Type B pancreatic cell (in vitro differentiated cells): ENCODE measurements around the gene PARD3. TPM values are rescaled to one million over a fixed set of nuclear protein-coding genes. Genes with fewer than 3 reads are reported as not detected.

Experiments
- DNase-seq: peaks from one replicate; pipeline ENCODE4 v3.0.0; 2021; ENCODE audit warnings: mixed read lengths; ENCODE audit not compliant: unreplicated experiment; ENCODE audit errors: extremely low spot score
- H3K27ac Mint-ChIP-seq: 2 replicates; pipeline ENCODE4 v1.8.0; 2021; ENCODE audit warnings: mild to moderate bottlenecking, mixed read lengths
- H3K27me3 Mint-ChIP-seq: 2 replicates; pipeline ENCODE4 v1.8.0; 2021; ENCODE audit warnings: mixed read lengths
- H3K36me3 Mint-ChIP-seq: 2 replicates; pipeline ENCODE4 v1.8.0; 2021; ENCODE audit warnings: mixed read lengths
- H3K4me1 Mint-ChIP-seq: one replicate; pipeline ENCODE4 v1.8.0; 2021; ENCODE audit warnings: mixed read lengths; ENCODE audit not compliant: unreplicated experiment
- H3K4me3 Mint-ChIP-seq: 2 replicates; pipeline ENCODE4 v1.8.0; 2021; ENCODE audit warnings: mild to moderate bottlenecking, mixed read lengths
- H3K9me3 Mint-ChIP-seq: 2 replicates; pipeline ENCODE4 v1.8.0; 2021; ENCODE audit warnings: mixed read lengths
- CTCF ChIP-seq: fragments of 200-600 bp; sonication (generic); conservative IDR thresholded peaks from 2 replicates; pipeline ENCODE4 v1.5.0; 2021; ENCODE audit warnings: antibody characterized with exemption, mild to moderate bottlenecking
- total RNA-seq: library from RNA; stranded (reverse); gene quantifications from 2 replicates; pipeline ENCODE4 v1.2.1, GENCODE V29; 2021; ENCODE audit warnings: low replicate concordance

PARD3 gene
- total RNA-seq, 1 donor from 2014 or later, result 52.3 TPM

GRCh38 chr10:34193931-34194626 is 621.0 kb downstream of the PARD3 start:
- H3K27me3 Mint-ChIP-seq, result peaks cover 3% of the 10 kb centered on the region
- peaks cover 6% of the 10 kb centered on the region for H3K36me3 Mint-ChIP-seq
- TF ChIP-seq CTCF, result no peak
- peaks cover 43% of the 10 kb centered on the region for H3K4me1 Mint-ChIP-seq
- no peak for DNase-seq
- peaks cover 5% of the 10 kb centered on the region for H3K9me3 Mint-ChIP-seq
- H3K4me3 Mint-ChIP-seq, result no peak overlapping the region
- H3K27ac Mint-ChIP-seq, result no peak overlapping the region

- TF ChIP-seq CTCF, result no peak
- Mint-ChIP-seq H3K9me3 (peaks cover 5% of the 10 kb centered on the region), H3K27ac (no peak overlapping the region), H3K4me1 (peaks cover 46% of the 10 kb centered on the region), H3K36me3 (peaks cover 6% of the 10 kb centered on the region), H3K27me3 (peaks cover 3% of the 10 kb centered on the region), H3K4me3 (no peak overlapping the region)
- no peak for DNase-seq
Observed at GRCh38 chr10:34192646-34193045, 622.5 kb downstream of the PARD3 start.

GRCh38 chr10:34191406-34191805 is 623.7 kb downstream of the PARD3 start:
- Mint-ChIP-seq H3K4me1 (peaks cover 58% of the 10 kb centered on the region), H3K4me3 (peak overlapping the region; percentile 14), H3K27me3 (no peaks in the 10 kb centered on the region), H3K9me3 (no peaks in the 10 kb centered on the region), H3K27ac (no peak overlapping the region), H3K36me3 (no peaks in the 10 kb centered on the region)
- TF ChIP-seq CTCF, result no peak
- no peak for DNase-seq

- Mint-ChIP-seq H3K36me3 (no peaks in the 10 kb centered on the region), H3K27me3 (no peaks in the 10 kb centered on the region), H3K27ac (no peak overlapping the region), H3K4me1 (peaks cover 62% of the 10 kb centered on the region), H3K9me3 (no peaks in the 10 kb centered on the region), H3K4me3 (peak overlapping the region; percentile 39)
- TF ChIP-seq CTCF, result no peak
- DNase-seq, result no peak
Observed at GRCh38 chr10:34190580-34190979, 624.5 kb downstream of the PARD3 start.

- Mint-ChIP-seq H3K9me3 (no peaks in the 10 kb centered on the region), H3K27ac (no peak overlapping the region), H3K4me3 (no peak overlapping the region), H3K36me3 (no peaks in the 10 kb centered on the region), H3K4me1 (peaks cover 61% of the 10 kb centered on the region), H3K27me3 (no peaks in the 10 kb centered on the region)
- DNase-seq, result no peak
- TF ChIP-seq CTCF, result no peak
Observed at GRCh38 chr10:34189830-34190229, 625.3 kb downstream of the PARD3 start.
